Thyroid gland (tissue), 4 donors: Measurements from ENCODE around the gene KCTD4.

Experiments
- CTCF ChIP-seq, 6 experiments: fragments of 200-600 bp in 3 of 6; fragments of 450-650 bp in 3 of 6; sonication (generic) in 3 of 6; IDR thresholded peaks; one replicate each; pipeline ENCODE4 v1.5.1; 2016 to 2019; ENCODE audit warnings: antibody characterized with exemption in 6 of 6, mild to moderate bottlenecking in 2 of 6, inconsistent platforms in 1 of 6, moderate library complexity in 1 of 6
- POLR2A ChIP-seq, 2 donors: fragments of 450-650 bp; IDR thresholded peaks; one replicate each; pipeline ENCODE4 v1.6.1; 2017; ENCODE audit warnings: antibody characterized with exemption in 2 of 2, mild to moderate bottlenecking in 2 of 2, moderate library complexity in 1 of 2

- TF ChIP-seq CTCF (IDR thresholded peaks at IDR 0.05) = no peak
- no peak for TF ChIP-seq POLR2A (IDR thresholded peaks at IDR 0.05)
These were observed 18.5 kb upstream of the KCTD4 start for GRCh38 chr13:45219123-45219891.
